WTC11 (cell line): ENCODE results near the gene NCKAP5. TPM values are rescaled to one million over a fixed set of nuclear protein-coding genes. Genes with fewer than 3 reads are reported as not detected.

Experiments
- ATAC-seq: fragments of 200-7000 bp; cut with Tn5 transposase; 2 replicates; pipeline ENCODE4 v1.10.0; 2021; ENCODE audit warnings: mild to moderate bottlenecking, moderate library complexity
- CTCF ChIA-PET: fragments of 300-600 bp; sonication (Branson Sonifier 250); formaldehyde crosslinking; loops from one replicate; lab custom pipeline; 2021; ENCODE audit warnings: antibody characterized with exemption; lab: Charles Lee
- POLR2A ChIA-PET: fragments of 350-600 bp; sonication (Branson Sonifier 250); formaldehyde crosslinking; loops from one replicate; lab custom pipeline; 2021; ENCODE audit warnings: antibody characterized with exemption; lab: Charles Lee
- DNase-seq: peaks from one replicate; pipeline ENCODE4 v3.0.0; 2021; ENCODE audit warnings: low spot score
- H3K27ac Mint-ChIP-seq: 2 replicates; pipeline ENCODE4 v1.8.0; 2021; ENCODE audit warnings: mixed read lengths
- H3K27me3 Mint-ChIP-seq: 2 replicates; pipeline ENCODE4 v1.8.0; 2021; ENCODE audit warnings: low read depth, mild to moderate bottlenecking, moderate library complexity, mixed read lengths
- H3K36me3 Mint-ChIP-seq: 2 replicates; pipeline ENCODE4 v1.8.0; 2021; ENCODE audit warnings: mixed read lengths
- H3K4me1 Mint-ChIP-seq: 2 replicates; pipeline ENCODE4 v1.8.0; 2022; ENCODE audit warnings: mixed read lengths
- H3K4me3 Mint-ChIP-seq: 2 replicates; pipeline ENCODE4 v1.8.0; 2021; ENCODE audit warnings: mild to moderate bottlenecking, moderate library complexity, mixed read lengths
- H3K9me3 Mint-ChIP-seq: 2 replicates; pipeline ENCODE4 v1.8.0; 2021; ENCODE audit warnings: mixed read lengths
- ATF1 ChIP-seq: sonication (generic); formaldehyde crosslinking; IDR thresholded peaks from 2 replicates; pipeline ENCODE4 v1.8.1; 2023; ENCODE audit warnings: mild to moderate bottlenecking, moderate library complexity, missing genetic modification reagents
- CDX4 ChIP-seq: fragments of 250-450 bp; sonication (Bioruptor Pico); IDR thresholded peaks from 2 replicates; pipeline ENCODE4 v1.9.0; 2021; ENCODE audit warnings: moderate library complexity, mild to moderate bottlenecking, inconsistent platforms, borderline replicate concordance
- ETV6 ChIP-seq: sonication (generic); formaldehyde crosslinking; IDR thresholded peaks from 2 replicates; pipeline ENCODE4 v1.8.1; 2022; ENCODE audit warnings: mild to moderate bottlenecking, missing genetic modification reagents
- FOXJ3 ChIP-seq: sonication (generic); formaldehyde crosslinking; IDR thresholded peaks from 2 replicates; pipeline ENCODE4 v1.9.0; 2021; ENCODE audit warnings: missing genetic modification reagents, mild to moderate bottlenecking, borderline replicate concordance
- FOXP4 ChIP-seq: sonication (generic); formaldehyde crosslinking; IDR thresholded peaks from 2 replicates; pipeline ENCODE4 v1.8.0; 2022; ENCODE audit warnings: mild to moderate bottlenecking, missing genetic modification reagents
- IRF2 ChIP-seq: sonication (generic); formaldehyde crosslinking; IDR thresholded peaks from 2 replicates; pipeline ENCODE4 v1.8.0; 2022; ENCODE audit warnings: low read depth, missing genetic modification reagents, borderline replicate concordance
- MLX ChIP-seq: sonication (generic); formaldehyde crosslinking; IDR thresholded peaks from 2 replicates; pipeline ENCODE4 v1.8.1; 2023; ENCODE audit warnings: mild to moderate bottlenecking, missing genetic modification reagents, moderate library complexity
- MXD4 ChIP-seq: fragments of 250-450 bp; sonication (Bioruptor Pico); IDR thresholded peaks from 2 replicates; pipeline ENCODE4 v1.8.0; 2021; ENCODE audit warnings: mild to moderate bottlenecking, moderate library complexity, borderline replicate concordance
- MYBL2 ChIP-seq: sonication (generic); formaldehyde crosslinking; IDR thresholded peaks from 2 replicates; pipeline ENCODE4 v1.8.1; 2023; ENCODE audit warnings: mild to moderate bottlenecking, moderate library complexity, missing genetic modification reagents
- NFE2L1 ChIP-seq: sonication (generic); formaldehyde crosslinking; IDR thresholded peaks from 2 replicates; pipeline ENCODE4 v1.8.1; 2023; ENCODE audit warnings: missing genetic modification reagents
- NFYB ChIP-seq: sonication (generic); formaldehyde crosslinking; conservative IDR thresholded peaks from 2 replicates; pipeline ENCODE4 v1.8.0; 2022; ENCODE audit warnings: low read depth, missing genetic modification reagents
- NR1H2 ChIP-seq: sonication (generic); formaldehyde crosslinking; IDR thresholded peaks from 2 replicates; pipeline ENCODE4 v1.9.0; 2021; ENCODE audit warnings: mild to moderate bottlenecking, moderate library complexity, missing genetic modification reagents
- NR2C2 ChIP-seq: sonication (generic); formaldehyde crosslinking; IDR thresholded peaks from 2 replicates; pipeline ENCODE4 v1.8.0; 2022; ENCODE audit warnings: mild to moderate bottlenecking, missing genetic modification reagents
- OVOL2 ChIP-seq: fragments of 250-450 bp; sonication (Bioruptor Pico); IDR thresholded peaks from 2 replicates; pipeline ENCODE4 v1.9.0; 2021; ENCODE audit warnings: mild to moderate bottlenecking, borderline replicate concordance
- TEAD4 ChIP-seq: sonication (generic); formaldehyde crosslinking; IDR thresholded peaks from 2 replicates; pipeline ENCODE4 v1.8.0; 2022; ENCODE audit warnings: mild to moderate bottlenecking, missing genetic modification reagents
- ZNF396 ChIP-seq: fragments of 250-450 bp; sonication (Bioruptor Pico); IDR thresholded peaks from 2 replicates; pipeline ENCODE4 v1.8.0; 2021; ENCODE audit warnings: mild to moderate bottlenecking, moderate library complexity, borderline replicate concordance
- ZNF671 ChIP-seq: fragments of 250-450 bp; sonication (Bioruptor Pico); IDR thresholded peaks from 2 replicates; pipeline ENCODE4 v1.8.0; 2021; ENCODE audit warnings: mild to moderate bottlenecking
- total RNA-seq: library from RNA; stranded (reverse); gene quantifications from 3 replicates; pipeline ENCODE4 v1.2.3, GENCODE V29; 2021
- TF ChIP-seq, protein P1 (sequence below): sonication (generic); formaldehyde crosslinking; IDR thresholded peaks from 2 replicates; pipeline ENCODE4 v1.8.0; 2023; ENCODE audit warnings: missing genetic modification reagents, mild to moderate bottlenecking, borderline replicate concordance

Gene NCKAP5
- total RNA-seq, 1 experiment from 2014 or later: 0.55 TPM

DNA sequence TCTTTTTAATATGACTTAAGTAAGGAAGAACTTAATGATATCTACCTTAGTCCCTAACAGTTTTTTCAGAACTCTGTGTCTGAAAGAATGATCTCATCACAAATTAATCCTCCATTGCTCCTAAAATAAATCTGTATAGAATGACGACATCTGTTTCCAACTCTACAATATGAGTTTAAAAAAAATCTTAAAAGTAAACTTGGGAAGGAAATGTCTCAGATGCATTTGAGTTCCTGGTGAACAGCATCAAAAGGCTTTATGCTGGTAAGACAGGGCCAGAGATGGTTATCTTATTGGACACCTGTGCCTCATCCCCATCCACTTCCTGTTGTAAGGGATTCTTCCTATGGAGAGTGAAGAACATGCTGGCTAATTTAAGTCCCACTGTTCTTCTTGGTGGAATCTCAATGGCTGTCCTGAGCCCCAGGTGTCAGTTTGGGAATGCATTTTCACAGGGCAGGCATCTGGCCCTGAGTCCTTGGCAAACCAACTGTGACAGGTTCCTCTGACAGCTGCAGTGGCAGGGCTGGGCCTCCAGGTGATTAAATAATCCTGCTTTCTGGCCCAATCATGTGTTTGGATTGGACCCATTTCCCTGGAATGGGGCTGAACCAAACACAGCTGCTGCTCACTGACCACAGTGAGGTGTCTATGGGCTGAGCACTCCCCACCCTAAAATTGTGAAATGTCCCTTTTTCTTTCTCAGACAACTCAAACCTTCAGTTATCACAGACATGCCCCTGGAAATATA, 12.9 kb upstream of the NCKAP5 start:
- Mint-ChIP-seq H3K9me3 (no peaks in the 10 kb centered on the region), H3K27ac (no peak overlapping the region), H3K4me3 (no peak overlapping the region), H3K4me1 (peaks cover 24% of the 10 kb centered on the region), H3K36me3 (no peaks in the 10 kb centered on the region), H3K27me3 (no peaks in the 10 kb centered on the region)
- ChIA-PET CTCF (interaction anchor here (1.3 to 2.3 kb wide), 2 partner anchors 13 to 62 kb away, joined by 3 to 6 read pairs; partner anchors contain the start of gene NCKAP5), POLR2A (no interaction called here)
- peak; percentile 23 for DNase-seq
- TF ChIP-seq, protein P1, sequence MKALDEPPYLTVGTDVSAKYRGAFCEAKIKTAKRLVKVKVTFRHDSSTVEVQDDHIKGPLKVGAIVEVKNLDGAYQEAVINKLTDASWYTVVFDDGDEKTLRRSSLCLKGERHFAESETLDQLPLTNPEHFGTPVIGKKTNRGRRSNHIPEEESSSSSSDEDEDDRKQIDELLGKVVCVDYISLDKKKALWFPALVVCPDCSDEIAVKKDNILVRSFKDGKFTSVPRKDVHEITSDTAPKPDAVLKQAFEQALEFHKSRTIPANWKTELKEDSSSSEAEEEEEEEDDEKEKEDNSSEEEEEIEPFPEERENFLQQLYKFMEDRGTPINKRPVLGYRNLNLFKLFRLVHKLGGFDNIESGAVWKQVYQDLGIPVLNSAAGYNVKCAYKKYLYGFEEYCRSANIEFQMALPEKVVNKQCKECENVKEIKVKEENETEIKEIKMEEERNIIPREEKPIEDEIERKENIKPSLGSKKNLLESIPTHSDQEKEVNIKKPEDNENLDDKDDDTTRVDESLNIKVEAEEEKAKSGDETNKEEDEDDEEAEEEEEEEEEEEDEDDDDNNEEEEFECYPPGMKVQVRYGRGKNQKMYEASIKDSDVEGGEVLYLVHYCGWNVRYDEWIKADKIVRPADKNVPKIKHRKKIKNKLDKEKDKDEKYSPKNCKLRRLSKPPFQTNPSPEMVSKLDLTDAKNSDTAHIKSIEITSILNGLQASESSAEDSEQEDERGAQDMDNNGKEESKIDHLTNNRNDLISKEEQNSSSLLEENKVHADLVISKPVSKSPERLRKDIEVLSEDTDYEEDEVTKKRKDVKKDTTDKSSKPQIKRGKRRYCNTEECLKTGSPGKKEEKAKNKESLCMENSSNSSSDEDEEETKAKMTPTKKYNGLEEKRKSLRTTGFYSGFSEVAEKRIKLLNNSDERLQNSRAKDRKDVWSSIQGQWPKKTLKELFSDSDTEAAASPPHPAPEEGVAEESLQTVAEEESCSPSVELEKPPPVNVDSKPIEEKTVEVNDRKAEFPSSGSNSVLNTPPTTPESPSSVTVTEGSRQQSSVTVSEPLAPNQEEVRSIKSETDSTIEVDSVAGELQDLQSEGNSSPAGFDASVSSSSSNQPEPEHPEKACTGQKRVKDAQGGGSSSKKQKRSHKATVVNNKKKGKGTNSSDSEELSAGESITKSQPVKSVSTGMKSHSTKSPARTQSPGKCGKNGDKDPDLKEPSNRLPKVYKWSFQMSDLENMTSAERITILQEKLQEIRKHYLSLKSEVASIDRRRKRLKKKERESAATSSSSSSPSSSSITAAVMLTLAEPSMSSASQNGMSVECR (CRISPR knock-in tag): no peak
- TF ChIP-seq MYBL2 (no peak), NR1H2 (CRISPR knock-in tag) (no peak), FOXJ3 (CRISPR knock-in tag) (no peak), ZNF671 (no peak), MXD4 (CRISPR knock-in tag) (no peak), NR2C2 (CRISPR knock-in tag) (no peak)
- ATAC-seq: peak; percentile 83

GRCh38 chr2:133579274-133579673, 11.0 kb upstream of the NCKAP5 start:
- Mint-ChIP-seq H3K36me3 (no peaks in the 10 kb centered on the region), H3K27me3 (no peaks in the 10 kb centered on the region), H3K4me1 (peaks cover 28% of the 10 kb centered on the region)
- POLR2A ChIA-PET: no interaction called here
- no peak for DNase-seq
- CTCF ChIA-PET: interaction anchor here (2.3 kb wide), 1 partner anchor 60 kb away, joined by 6 read pairs; no protein-coding TSS in a partner anchor
- TF ChIP-seq ZNF671: no peak
- TF ChIP-seq FOXP4 (CRISPR knock-in tag): no peak
- TF ChIP-seq CDX4 (CRISPR knock-in tag): no peak
- no peak for TF ChIP-seq NFE2L1 (CRISPR knock-in tag)
- TF ChIP-seq ETV6 (CRISPR knock-in tag): no peak
- TF ChIP-seq ATF1 (CRISPR knock-in tag): no peak
- no peak for TF ChIP-seq ZNF396 (CRISPR knock-in tag)
- no peak for TF ChIP-seq MLX (CRISPR knock-in tag)
- no peak for TF ChIP-seq TEAD4 (CRISPR knock-in tag)
- no peak for TF ChIP-seq MXD4 (CRISPR knock-in tag)
- TF ChIP-seq NFYB (CRISPR knock-in tag): no peak
- TF ChIP-seq IRF2 (CRISPR knock-in tag): no peak
- no peak for TF ChIP-seq OVOL2
- TF ChIP-seq, all 79 proteins: peak for 0
- ATAC-seq: no peak
- Mint-ChIP-seq H3K27ac (no peak overlapping the region), H3K9me3 (no peaks in the 10 kb centered on the region), H3K4me3 (no peak overlapping the region)
